ENCODE results near the gene AKR1B15. TPM values are rescaled to one million over a fixed set of nuclear protein-coding genes. Genes with fewer than 3 reads are reported as not detected.
"Not testable (repeated sequence)": the region's sequence is repeated elsewhere in the genome, so short reads cannot be mapped to it uniquely, and the experiment has no call there.

Gene AKR1B15
- total RNA-seq, 2 experiments from 2014 or later, result not detected

- CTCF ChIA-PET, result interaction anchor here (0.6 to 6.9 kb wide), 9 partner anchors 9 to 317 kb away, joined by 3 to 69 read pairs (median 3); partner anchors contain the start of gene AKR1B15
- Mint-ChIP-seq H3K4me3 (no peak overlapping the region), H3K4me1 (ENCODE audit: low read depth) (peaks cover 10% of the 10 kb centered on the region), H3K9me3 (no peaks in the 10 kb centered on the region), H3K27me3 (ENCODE audit: low read depth) (peaks cover 11% of the 10 kb centered on the region), H3K27ac (no peak overlapping the region), H3K36me3 (ENCODE audit: low read depth) (no peaks in the 10 kb centered on the region)
- no peak for DNase-seq
- intact Hi-C loops (cut with micrococcal nuclease), result loop anchor here (2.0 kb wide), 1 partner anchor 439 kb away; no protein-coding TSS in a partner anchor
Observed at GRCh38 chr7:134515569-134516468, 33.1 kb upstream of the AKR1B15 start.

- H3K36me3 Mint-ChIP-seq (ENCODE audit: low read depth), result no peaks in the 10 kb centered on the region
- H3K4me1 Mint-ChIP-seq (ENCODE audit: low read depth), result no peaks in the 10 kb centered on the region
- intact Hi-C loops (cut with micrococcal nuclease), result no loop called here
- no peak for DNase-seq
- peaks cover 8% of the 10 kb centered on the region for H3K27me3 Mint-ChIP-seq (ENCODE audit: low read depth)
- H3K9me3 Mint-ChIP-seq, result no peaks in the 10 kb centered on the region
- H3K4me3 Mint-ChIP-seq, result no peak overlapping the region
- CTCF ChIA-PET, result no interaction called here
- H3K27ac Mint-ChIP-seq, result no peak overlapping the region
Observed at GRCh38 chr7:134520130-134520529, 28.8 kb upstream of the AKR1B15 start.

- H3K4me3 Mint-ChIP-seq, result no peak overlapping the region
- H3K27ac Mint-ChIP-seq, result no peak overlapping the region
- no peaks in the 10 kb centered on the region for H3K4me1 Mint-ChIP-seq (ENCODE audit: low read depth)
- intact Hi-C loops (cut with micrococcal nuclease), result no loop called here
- H3K36me3 Mint-ChIP-seq (ENCODE audit: low read depth), result no peaks in the 10 kb centered on the region
- CTCF ChIA-PET, result no interaction called here
- H3K9me3 Mint-ChIP-seq, result no peaks in the 10 kb centered on the region
- H3K27me3 Mint-ChIP-seq (ENCODE audit: low read depth), result peaks cover 3% of the 10 kb centered on the region
- no peak for DNase-seq
Observed at GRCh38 chr7:134522601-134523000, 26.3 kb upstream of the AKR1B15 start.

- CTCF ChIA-PET, result interaction anchor here (1.2 kb wide), 1 partner anchor 11 kb away, joined by 5 read pairs; no protein-coding TSS in a partner anchor
- H3K9me3 Mint-ChIP-seq; H3K4me1 Mint-ChIP-seq (ENCODE audit: low read depth); H3K27me3 Mint-ChIP-seq (ENCODE audit: low read depth); intact Hi-C loops (cut with micrococcal nuclease); H3K4me3 Mint-ChIP-seq; H3K36me3 Mint-ChIP-seq (ENCODE audit: low read depth); H3K27ac Mint-ChIP-seq; DNase-seq: not testable (repeated sequence)
Observed at GRCh38 chr7:134525449-134525848, 23.5 kb upstream of the AKR1B15 start.

- CTCF ChIA-PET, result interaction anchor here (1.8 kb wide), 1 partner anchor 12 kb away, joined by 7 read pairs; no protein-coding TSS in a partner anchor
- DNase-seq; H3K4me1 Mint-ChIP-seq (ENCODE audit: low read depth); H3K36me3 Mint-ChIP-seq (ENCODE audit: low read depth); H3K27me3 Mint-ChIP-seq (ENCODE audit: low read depth); H3K9me3 Mint-ChIP-seq; H3K4me3 Mint-ChIP-seq; intact Hi-C loops (cut with micrococcal nuclease); H3K27ac Mint-ChIP-seq: not testable (repeated sequence)
Observed at GRCh38 chr7:134526552-134527248, 22.2 kb upstream of the AKR1B15 start.

- intact Hi-C loops (cut with micrococcal nuclease), result no loop called here
- CTCF ChIA-PET, result interaction anchor here (1.8 kb wide), 1 partner anchor 14 kb away, joined by 7 read pairs; no protein-coding TSS in a partner anchor
- H3K4me1 Mint-ChIP-seq (ENCODE audit: low read depth), result no peaks in the 10 kb centered on the region
- H3K27me3 Mint-ChIP-seq (ENCODE audit: low read depth), result no peaks in the 10 kb centered on the region
- H3K27ac Mint-ChIP-seq, result no peak overlapping the region
- no peaks in the 10 kb centered on the region for H3K9me3 Mint-ChIP-seq
- no peaks in the 10 kb centered on the region for H3K36me3 Mint-ChIP-seq (ENCODE audit: low read depth)
- no peak for DNase-seq
- H3K4me3 Mint-ChIP-seq, result no peak overlapping the region
Observed at GRCh38 chr7:134527979-134528371, 20.9 kb upstream of the AKR1B15 start.

- no peaks in the 10 kb centered on the region for H3K27me3 Mint-ChIP-seq (ENCODE audit: low read depth)
- no peak for DNase-seq
- no peak overlapping the region for H3K4me3 Mint-ChIP-seq
- H3K9me3 Mint-ChIP-seq, result no peaks in the 10 kb centered on the region
- no peak overlapping the region for H3K27ac Mint-ChIP-seq
- H3K36me3 Mint-ChIP-seq (ENCODE audit: low read depth), result no peaks in the 10 kb centered on the region
- H3K4me1 Mint-ChIP-seq (ENCODE audit: low read depth), result no peaks in the 10 kb centered on the region
- intact Hi-C loops (cut with micrococcal nuclease), result no loop called here
- CTCF ChIA-PET, result no interaction called here
Observed at GRCh38 chr7:134528749-134529148, 20.2 kb upstream of the AKR1B15 start.

GRCh38 chr7:134530460-134530859 is 18.4 kb upstream of the AKR1B15 start:
- H3K36me3 Mint-ChIP-seq (ENCODE audit: low read depth), result no peaks in the 10 kb centered on the region
- no peaks in the 10 kb centered on the region for H3K9me3 Mint-ChIP-seq
- H3K4me1 Mint-ChIP-seq (ENCODE audit: low read depth), result no peaks in the 10 kb centered on the region
- H3K27ac Mint-ChIP-seq, result no peak overlapping the region
- intact Hi-C loops (cut with micrococcal nuclease), result no loop called here
- DNase-seq, result no peak
- no peaks in the 10 kb centered on the region for H3K27me3 Mint-ChIP-seq (ENCODE audit: low read depth)
- no peak overlapping the region for H3K4me3 Mint-ChIP-seq
- CTCF ChIA-PET, result interaction anchor here (1.0 kb wide), 1 partner anchor 97 kb away, joined by 3 read pairs; no protein-coding TSS in a partner anchor

- Mint-ChIP-seq H3K9me3 (no peaks in the 10 kb centered on the region), H3K27me3 (ENCODE audit: low read depth) (no peaks in the 10 kb centered on the region), H3K27ac (no peak overlapping the region), H3K4me3 (no peak overlapping the region), H3K36me3 (ENCODE audit: low read depth) (no peaks in the 10 kb centered on the region), H3K4me1 (ENCODE audit: low read depth) (no peaks in the 10 kb centered on the region)
- no peak for DNase-seq
- intact Hi-C loops (cut with micrococcal nuclease), result no loop called here
- CTCF ChIA-PET, result interaction anchor here (1.1 kb wide), 1 partner anchor 11 kb away, joined by 3 read pairs; no protein-coding TSS in a partner anchor
Observed at GRCh38 chr7:134532180-134532953, 16.5 kb upstream of the AKR1B15 start.

- Mint-ChIP-seq H3K9me3 (no peaks in the 10 kb centered on the region), H3K27ac (no peak overlapping the region)
Observed at GRCh38 chr7:134532954-134533218, 16.0 kb upstream of the AKR1B15 start.

GRCh38 chr7:134533288-134533771 is 15.6 kb upstream of the AKR1B15 start:
- Mint-ChIP-seq H3K27me3 (ENCODE audit: low read depth) (no peaks in the 10 kb centered on the region), H3K9me3 (no peaks in the 10 kb centered on the region), H3K36me3 (ENCODE audit: low read depth) (no peaks in the 10 kb centered on the region)

More at GRCh38 chr7:134532954-134533218, 16.0 kb upstream of the AKR1B15 start:
- H3K27me3 Mint-ChIP-seq (ENCODE audit: low read depth), result no peaks in the 10 kb centered on the region
- DNase-seq, result no peak
- intact Hi-C loops (cut with micrococcal nuclease), result no loop called here
- no peak overlapping the region for H3K4me3 Mint-ChIP-seq
- H3K4me1 Mint-ChIP-seq (ENCODE audit: low read depth), result no peaks in the 10 kb centered on the region
- CTCF ChIA-PET, result no interaction called here
- no peaks in the 10 kb centered on the region for H3K36me3 Mint-ChIP-seq (ENCODE audit: low read depth)

GRCh38 chr7:134534633-134535032 is 14.3 kb upstream of the AKR1B15 start:
- Mint-ChIP-seq H3K36me3 (ENCODE audit: low read depth) (no peaks in the 10 kb centered on the region), H3K4me3 (no peak overlapping the region), H3K4me1 (ENCODE audit: low read depth) (no peaks in the 10 kb centered on the region), H3K9me3 (no peaks in the 10 kb centered on the region), H3K27me3 (ENCODE audit: low read depth) (no peaks in the 10 kb centered on the region), H3K27ac (no peak overlapping the region)
- DNase-seq, result no peak
- intact Hi-C loops (cut with micrococcal nuclease), result no loop called here
- CTCF ChIA-PET, result interaction anchor here (0.7 to 0.9 kb wide), 2 partner anchors 21 to 719 kb away, joined by 3 to 5 read pairs; no protein-coding TSS in a partner anchor

More at GRCh38 chr7:134533288-134533771, 15.6 kb upstream of the AKR1B15 start:
- CTCF ChIA-PET, result no interaction called here
- Mint-ChIP-seq H3K4me3 (no peak overlapping the region), H3K4me1 (ENCODE audit: low read depth) (no peaks in the 10 kb centered on the region), H3K27ac (no peak overlapping the region)
- intact Hi-C loops (cut with micrococcal nuclease), result no loop called here
- no peak for DNase-seq

All from activated naive CD4-positive, alpha-beta T cell treated with anti-CD3 and anti-CD28 coated beads for 36 hours (primary cell).